Measurements from ENCODE around the gene HHIPL1. TPM values are rescaled to one million over a fixed set of nuclear protein-coding genes. Genes with fewer than 3 reads are reported as not detected.

Gene HHIPL1
- polyA plus RNA-seq, 6 donors from 2014 or later = 0.13 TPM; not detected in 5

- no peak for ATAC-seq (ENCODE audit: low read depth in 2 of 2)
- no peaks in the 10 kb centered on the region for H3K9me3 Mint-ChIP-seq
- peaks cover 0 to under 1% of the 10 kb centered on the region in 2 donors for H3K36me3 Mint-ChIP-seq
- H3K4me1 Mint-ChIP-seq = peaks cover 2 to 5% (median 3%) of the 10 kb centered on the region in 3 donors
- no peak for DNase-seq
- no peak overlapping the region for H3K4me3 Mint-ChIP-seq
- H3K27me3 Mint-ChIP-seq = peaks cover 9 to 85% (median 51%) of the 10 kb centered on the region in 3 donors
- H3K27ac Mint-ChIP-seq = no peak overlapping the region
Observed at GRCh38 chr14:99728231-99728920, 83.4 kb downstream of the HHIPL1 start.

GRCh38 chr14:99728981-99729451 is 84.1 kb downstream of the HHIPL1 start:
- H3K27me3 Mint-ChIP-seq = peaks cover 9 to 89% (median 57%) of the 10 kb centered on the region in 3 donors
- no peak overlapping the region for H3K27ac Mint-ChIP-seq
- DNase-seq = no peak
- peaks cover 0 to 6% of the 10 kb centered on the region in 2 donors for H3K36me3 Mint-ChIP-seq
- ATAC-seq (ENCODE audit: low read depth in 2 of 2) = no peak
- peaks cover 3 to 5% (median 4%) of the 10 kb centered on the region in 3 donors for H3K4me1 Mint-ChIP-seq
- no peaks in the 10 kb centered on the region for H3K9me3 Mint-ChIP-seq
- no peak overlapping the region for H3K4me3 Mint-ChIP-seq

Other genes starting within 250 kb of the HHIPL1 start
- gene SETD3, start 164.3 kb upstream of the HHIPL1 start, polyA plus RNA-seq (ENCODE audit: low read depth in 6 of 6) = 10 to 100 TPM; 22.4 to 30.8 (median 26.3) TPM
- gene CCNK, start 163.7 kb upstream of the HHIPL1 start, polyA plus RNA-seq (ENCODE audit: low read depth in 6 of 6) = 10 to 100 TPM; 15.5 to 30.7 (median 23.1) TPM
- gene CCDC85C, start 40.9 kb upstream of the HHIPL1 start, polyA plus RNA-seq (ENCODE audit: low read depth in 6 of 6) = under 1 TPM; 0.05 to 0.28 (median 0.24) TPM
- gene CYP46A1, start 39.2 kb downstream of the HHIPL1 start, polyA plus RNA-seq (ENCODE audit: low read depth in 6 of 6) = not detected
- not detected for gene EML1, start 148.3 kb downstream of the HHIPL1 start, polyA plus RNA-seq (ENCODE audit: low read depth in 6 of 6)